ENCODE results near the gene TLR2. TPM values are rescaled to one million over a fixed set of nuclear protein-coding genes. Genes with fewer than 3 reads are reported as not detected.

Gene TLR2
- total and polyA plus RNA-seq, 2 experiments from 2014 or later: 0.63 to 1.2 TPM

GRCh38 chr4:153651587-153651986 is 32.5 kb upstream of the TLR2 start (continued):
- TF ChIP-seq ZNF462 (CRISPR knock-in tag; IDR thresholded peaks at IDR 0.05): no peak
- TF ChIP-seq ZNF331 (CRISPR knock-in tag; IDR thresholded peaks at IDR 0.05; ENCODE audit: low read depth): no peak
- TF ChIP-seq NANOG (IDR thresholded peaks at IDR 0.05; ENCODE audit: borderline replicate concordance): no peak
- no peak for TF ChIP-seq CREB1 (CRISPR knock-in tag; IDR thresholded peaks at IDR 0.05; ENCODE audit: low read depth)

GRCh38 chr4:153652051-153652784 is 31.9 kb upstream of the TLR2 start:
- Histone ChIP-seq H3K27me3 (ENCODE audit: insufficient read depth) (no peaks in the 10 kb centered on the region), H3K27ac (ENCODE audit: low read depth) (no peak overlapping the region), H3K36me3 (ENCODE audit: insufficient read depth) (no peaks in the 10 kb centered on the region), H3F3A (replicated peaks; ENCODE audit: low read depth) (no peaks in the 10 kb centered on the region), H3K79me2 (replicated peaks; ENCODE audit: insufficient read depth) (no peaks in the 10 kb centered on the region), H4K20me1 (replicated peaks; ENCODE audit: insufficient read depth) (no peaks in the 10 kb centered on the region), H3K4me1 (ENCODE audit: insufficient read depth) (peaks cover 12% of the 10 kb centered on the region; the same call in 1 of the 2 replicates), H3K4me2 (no peak overlapping the region; the same call in 1 of the 2 replicates), H3K4me3 (no peak overlapping the region), H3K9me2 (ENCODE audit: insufficient read depth) (no peaks in the 10 kb centered on the region), H2AFZ (peak overlapping the region; percentile 93)
- TF ChIP-seq JUNB (IDR thresholded peaks at IDR 0.05; ENCODE audit: unreplicated experiment): no peak
- TF ChIP-seq CREB1 (CRISPR knock-in tag; IDR thresholded peaks at IDR 0.05; ENCODE audit: low read depth): no peak
- TF ChIP-seq EZH2 (IDR thresholded peaks at IDR 0.05; ENCODE audit: low read depth, unreplicated experiment): no peak
- TF ChIP-seq POLR2AphosphoS5 (IDR thresholded peaks at IDR 0.05; ENCODE audit: low read depth): no peak
- H3K4me3 Mint-ChIP-seq: no peak overlapping the region
- peaks cover 17% of the 10 kb centered on the region for H3K4me1 Mint-ChIP-seq
- H3K36me3 Mint-ChIP-seq (ENCODE audit: low read depth): no peaks in the 10 kb centered on the region
- H3K27ac Mint-ChIP-seq: no peak overlapping the region; the same call in 1 of the 2 replicates
- ATAC-seq (peak; percentile 30; the same call in 1 of the 3 replicates), DNase-seq (ENCODE audit: low spot score) (no peak)
- peaks cover 7% of the 10 kb centered on the region for H3K27me3 Mint-ChIP-seq (ENCODE audit: insufficient read depth, low read depth, poor library complexity)
- no peaks in the 10 kb centered on the region for H3K9me3 Mint-ChIP-seq

Data from GM23338 (cell line).